WTC11 (cell line): Measurements from ENCODE around the gene ITPRID2. TPM values are rescaled to one million over a fixed set of nuclear protein-coding genes. Genes with fewer than 3 reads are reported as not detected.

Experiments
- ATAC-seq: fragments of 200-7000 bp; cut with Tn5 transposase; 2 replicates; pipeline ENCODE4 v1.10.0; 2021; ENCODE audit warnings: mild to moderate bottlenecking, moderate library complexity
- CTCF ChIA-PET: fragments of 300-600 bp; sonication (Branson Sonifier 250); formaldehyde crosslinking; loops from one replicate; lab custom pipeline; 2021; ENCODE audit warnings: antibody characterized with exemption; lab: Charles Lee
- POLR2A ChIA-PET: fragments of 350-600 bp; sonication (Branson Sonifier 250); formaldehyde crosslinking; loops from one replicate; lab custom pipeline; 2021; ENCODE audit warnings: antibody characterized with exemption; lab: Charles Lee
- DNase-seq: peaks from one replicate; pipeline ENCODE4 v3.0.0; 2021; ENCODE audit warnings: low spot score
- H3K27ac Mint-ChIP-seq: 2 replicates; pipeline ENCODE4 v1.8.0; 2021; ENCODE audit warnings: mixed read lengths
- H3K27me3 Mint-ChIP-seq: 2 replicates; pipeline ENCODE4 v1.8.0; 2021; ENCODE audit warnings: low read depth, mild to moderate bottlenecking, moderate library complexity, mixed read lengths
- H3K36me3 Mint-ChIP-seq: 2 replicates; pipeline ENCODE4 v1.8.0; 2021; ENCODE audit warnings: mixed read lengths
- H3K4me1 Mint-ChIP-seq: 2 replicates; pipeline ENCODE4 v1.8.0; 2022; ENCODE audit warnings: mixed read lengths
- H3K4me3 Mint-ChIP-seq: 2 replicates; pipeline ENCODE4 v1.8.0; 2021; ENCODE audit warnings: mild to moderate bottlenecking, moderate library complexity, mixed read lengths
- H3K9me3 Mint-ChIP-seq: 2 replicates; pipeline ENCODE4 v1.8.0; 2021; ENCODE audit warnings: mixed read lengths
- CREM ChIP-seq: sonication (generic); formaldehyde crosslinking; IDR thresholded peaks from 2 replicates; pipeline ENCODE4 v1.8.1; 2022; ENCODE audit warnings: mild to moderate bottlenecking, missing genetic modification reagents, moderate library complexity
- ELF4 ChIP-seq: sonication (generic); formaldehyde crosslinking; IDR thresholded peaks from 2 replicates; pipeline ENCODE4 v1.8.1; 2022; ENCODE audit warnings: low read depth, mild to moderate bottlenecking, moderate library complexity, missing genetic modification reagents
- FOXP1 ChIP-seq: sonication (generic); formaldehyde crosslinking; IDR thresholded peaks from 2 replicates; pipeline ENCODE4 v1.8.0; 2022; ENCODE audit warnings: missing genetic modification reagents, mild to moderate bottlenecking, moderate library complexity, borderline replicate concordance
- GABPB1 ChIP-seq: sonication (generic); formaldehyde crosslinking; IDR thresholded peaks from 2 replicates; pipeline ENCODE4 v1.8.1; 2023; ENCODE audit warnings: mild to moderate bottlenecking, missing genetic modification reagents
- NFATC4 ChIP-seq: fragments of 250-450 bp; sonication (Bioruptor Pico); IDR thresholded peaks from 2 replicates; pipeline ENCODE4 v1.9.0; 2021; ENCODE audit warnings: mild to moderate bottlenecking
- NFYB ChIP-seq: sonication (generic); formaldehyde crosslinking; conservative IDR thresholded peaks from 2 replicates; pipeline ENCODE4 v1.8.0; 2022; ENCODE audit warnings: low read depth, missing genetic modification reagents
- NR3C1 ChIP-seq: sonication (generic); formaldehyde crosslinking; conservative IDR thresholded peaks from 2 replicates; pipeline ENCODE4 v1.8.1; 2023; ENCODE audit warnings: low read depth, mild to moderate bottlenecking, missing genetic modification reagents
- TEAD1 ChIP-seq: sonication (generic); formaldehyde crosslinking; IDR thresholded peaks from 2 replicates; pipeline ENCODE4 v1.8.0; 2022; ENCODE audit warnings: mild to moderate bottlenecking, missing genetic modification reagents
- ZNF121 ChIP-seq: sonication (generic); formaldehyde crosslinking; IDR thresholded peaks from 2 replicates; pipeline ENCODE4 v1.8.0; 2023; ENCODE audit warnings: missing genetic modification reagents
- ZNF396 ChIP-seq: fragments of 250-450 bp; sonication (Bioruptor Pico); IDR thresholded peaks from 2 replicates; pipeline ENCODE4 v1.8.0; 2021; ENCODE audit warnings: mild to moderate bottlenecking, moderate library complexity, borderline replicate concordance
- ZNF416 ChIP-seq: fragments of 250-450 bp; sonication (Bioruptor Pico); IDR thresholded peaks from 2 replicates; pipeline ENCODE4 v1.9.0; 2021; ENCODE audit warnings: mild to moderate bottlenecking, inconsistent platforms
- ZNF671 ChIP-seq: fragments of 250-450 bp; sonication (Bioruptor Pico); IDR thresholded peaks from 2 replicates; pipeline ENCODE4 v1.8.0; 2021; ENCODE audit warnings: mild to moderate bottlenecking
- total RNA-seq: library from RNA; stranded (reverse); gene quantifications from 3 replicates; pipeline ENCODE4 v1.2.3, GENCODE V29; 2021
- TF ChIP-seq, protein P1 (sequence below): fragments of 250-450 bp; sonication (Bioruptor Pico); IDR thresholded peaks from 2 replicates; pipeline ENCODE4 v1.9.0; 2021; ENCODE audit warnings: mild to moderate bottlenecking
- TF ChIP-seq, protein P2 (sequence below): sonication (generic); formaldehyde crosslinking; conservative IDR thresholded peaks from 2 replicates; pipeline ENCODE4 v1.8.1; 2023; ENCODE audit warnings: mild to moderate bottlenecking, low read depth, missing genetic modification reagents, moderate library complexity
- TF ChIP-seq, protein P3 (sequence below): fragments of 250-450 bp; sonication (Bioruptor Pico); IDR thresholded peaks from 2 replicates; pipeline ENCODE4 v1.9.0; 2021; ENCODE audit warnings: mild to moderate bottlenecking, borderline replicate concordance
- TF ChIP-seq, protein P4 (sequence below): sonication (generic); formaldehyde crosslinking; IDR thresholded peaks from 2 replicates; pipeline ENCODE4 v1.8.1; 2022; ENCODE audit warnings: low read depth, mild to moderate bottlenecking, moderate library complexity, missing genetic modification reagents, borderline replicate concordance
- TF ChIP-seq, protein P5 (sequence below): sonication (generic); formaldehyde crosslinking; IDR thresholded peaks from 2 replicates; pipeline ENCODE4 v1.8.1; 2022; ENCODE audit warnings: missing genetic modification reagents, borderline replicate concordance
- TF ChIP-seq, protein P6 (sequence below): fragments of 200-600 bp; IDR thresholded peaks from 2 replicates; pipeline ENCODE4 v1.8.0; 2022; ENCODE audit warnings: antibody characterized with exemption
- TF ChIP-seq, protein P7 (sequence below): fragments of 250-450 bp; sonication (Bioruptor Pico); conservative IDR thresholded peaks from 2 replicates; pipeline ENCODE4 v1.9.0; 2021; ENCODE audit warnings: mild to moderate bottlenecking

Gene ITPRID2
- total RNA-seq, 1 experiment from 2014 or later, result 19.4 TPM

DNA sequence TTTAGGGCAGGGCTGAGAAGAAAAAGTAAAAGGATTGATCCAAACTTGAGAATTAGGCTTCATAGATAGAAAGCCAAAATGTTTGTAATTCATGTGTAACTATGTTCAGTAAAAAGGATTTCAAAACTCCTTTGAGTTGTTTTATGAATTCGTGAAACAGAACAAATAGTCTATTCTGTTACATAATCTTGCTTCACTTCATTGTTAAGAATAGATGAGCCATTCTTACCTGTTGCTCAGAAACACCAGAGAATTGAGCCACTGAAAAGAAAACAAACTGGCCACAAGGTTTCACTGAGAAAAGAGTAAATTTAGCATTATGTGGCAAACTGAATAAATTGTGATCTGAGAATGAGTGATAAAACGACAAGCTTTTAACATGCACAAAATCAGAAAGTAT is 4.5 kb upstream of the ITPRID2 start (continued):
- TF ChIP-seq, protein P1, sequence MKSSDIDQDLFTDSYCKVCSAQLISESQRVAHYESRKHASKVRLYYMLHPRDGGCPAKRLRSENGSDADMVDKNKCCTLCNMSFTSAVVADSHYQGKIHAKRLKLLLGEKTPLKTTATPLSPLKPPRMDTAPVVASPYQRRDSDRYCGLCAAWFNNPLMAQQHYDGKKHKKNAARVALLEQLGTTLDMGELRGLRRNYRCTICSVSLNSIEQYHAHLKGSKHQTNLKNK (CRISPR knock-in tag), result no peak
- no peak for TF ChIP-seq NFYB (CRISPR knock-in tag)
- TF ChIP-seq, all 79 proteins: peak for 0

DNA sequence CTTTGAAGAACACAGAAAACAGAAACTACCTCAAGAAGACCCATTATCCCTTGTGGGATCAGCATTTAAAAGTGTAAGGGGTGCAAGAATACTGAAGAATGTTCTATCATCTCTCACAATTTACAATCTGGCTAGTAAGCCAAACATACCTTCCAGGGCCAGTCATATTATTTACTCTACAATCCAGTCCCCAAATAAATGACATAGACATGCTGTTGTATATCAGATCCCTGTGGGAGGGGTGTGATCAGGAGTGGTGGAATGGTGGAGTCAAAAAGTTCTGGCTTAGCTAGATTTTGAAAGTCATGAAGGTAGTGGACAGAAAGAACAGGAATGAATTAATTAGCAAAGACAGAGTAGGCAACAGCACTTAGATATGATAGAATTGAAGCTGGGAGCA is 1.8 kb upstream of the ITPRID2 start:
- ChIA-PET CTCF (interaction anchor here (1.0 kb wide), 1 partner anchor 14 kb away, joined by 3 read pairs; no protein-coding TSS in a partner anchor), POLR2A (interaction anchor here (0.6 kb wide), 1 partner anchor 282 kb away, joined by 3 read pairs; no protein-coding TSS in a partner anchor)
- TF ChIP-seq CREM (no peak), ELF4 (CRISPR knock-in tag) (no peak), GABPB1 (CRISPR knock-in tag) (no peak), NFATC4 (CRISPR knock-in tag) (no peak), ZNF671 (CRISPR knock-in tag) (no peak)
- TF ChIP-seq, protein P2, sequence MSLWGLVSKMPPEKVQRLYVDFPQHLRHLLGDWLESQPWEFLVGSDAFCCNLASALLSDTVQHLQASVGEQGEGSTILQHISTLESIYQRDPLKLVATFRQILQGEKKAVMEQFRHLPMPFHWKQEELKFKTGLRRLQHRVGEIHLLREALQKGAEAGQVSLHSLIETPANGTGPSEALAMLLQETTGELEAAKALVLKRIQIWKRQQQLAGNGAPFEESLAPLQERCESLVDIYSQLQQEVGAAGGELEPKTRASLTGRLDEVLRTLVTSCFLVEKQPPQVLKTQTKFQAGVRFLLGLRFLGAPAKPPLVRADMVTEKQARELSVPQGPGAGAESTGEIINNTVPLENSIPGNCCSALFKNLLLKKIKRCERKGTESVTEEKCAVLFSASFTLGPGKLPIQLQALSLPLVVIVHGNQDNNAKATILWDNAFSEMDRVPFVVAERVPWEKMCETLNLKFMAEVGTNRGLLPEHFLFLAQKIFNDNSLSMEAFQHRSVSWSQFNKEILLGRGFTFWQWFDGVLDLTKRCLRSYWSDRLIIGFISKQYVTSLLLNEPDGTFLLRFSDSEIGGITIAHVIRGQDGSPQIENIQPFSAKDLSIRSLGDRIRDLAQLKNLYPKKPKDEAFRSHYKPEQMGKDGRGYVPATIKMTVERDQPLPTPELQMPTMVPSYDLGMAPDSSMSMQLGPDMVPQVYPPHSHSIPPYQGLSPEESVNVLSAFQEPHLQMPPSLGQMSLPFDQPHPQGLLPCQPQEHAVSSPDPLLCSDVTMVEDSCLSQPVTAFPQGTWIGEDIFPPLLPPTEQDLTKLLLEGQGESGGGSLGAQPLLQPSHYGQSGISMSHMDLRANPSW (CRISPR knock-in tag), result no peak
- ATAC-seq (no peak), DNase-seq (no peak)
- Mint-ChIP-seq H3K27ac (no peak overlapping the region), H3K9me3 (no peaks in the 10 kb centered on the region), H3K36me3 (no peaks in the 10 kb centered on the region), H3K27me3 (peaks cover 9% of the 10 kb centered on the region), H3K4me3 (no peak overlapping the region), H3K4me1 (peaks cover 22% of the 10 kb centered on the region)

DNA sequence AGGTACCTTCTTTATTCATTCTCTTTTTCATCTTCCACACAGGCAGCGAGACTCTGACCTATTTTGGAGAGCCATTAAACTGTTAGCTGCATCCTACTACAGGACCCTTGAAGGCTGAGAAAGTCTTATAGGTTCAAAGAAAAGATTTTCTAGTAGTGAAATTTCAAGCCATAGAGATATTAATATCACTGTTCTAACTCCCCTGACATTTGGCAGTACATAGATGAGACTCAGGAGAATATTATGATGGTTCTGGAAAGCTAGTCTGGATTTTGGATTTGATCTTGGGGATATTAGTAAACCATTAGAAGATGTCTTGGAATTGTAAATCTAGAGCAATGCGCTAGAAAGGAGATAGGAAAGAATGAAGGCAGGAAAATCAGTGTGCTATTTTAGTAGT is 1.3 kb upstream of the ITPRID2 start:
- ChIA-PET CTCF (interaction anchor here (1.0 kb wide), 1 partner anchor 14 kb away, joined by 3 read pairs; no protein-coding TSS in a partner anchor), POLR2A (no interaction called here)
- H3K27ac Mint-ChIP-seq, result no peak overlapping the region
- ATAC-seq, result no peak
- no peak for DNase-seq
- no peak overlapping the region for H3K4me3 Mint-ChIP-seq
- H3K9me3 Mint-ChIP-seq, result no peaks in the 10 kb centered on the region
- no peaks in the 10 kb centered on the region for H3K36me3 Mint-ChIP-seq
- peaks cover 9% of the 10 kb centered on the region for H3K27me3 Mint-ChIP-seq
- H3K4me1 Mint-ChIP-seq, result peaks cover 22% of the 10 kb centered on the region
- TF ChIP-seq NR3C1 (CRISPR knock-in tag) (no peak), ZNF121 (CRISPR knock-in tag) (no peak), TEAD1 (CRISPR knock-in tag) (no peak), ZNF671 (CRISPR knock-in tag) (no peak), FOXP1 (CRISPR knock-in tag) (no peak), ZNF396 (CRISPR knock-in tag) (no peak), ZNF416 (CRISPR knock-in tag) (no peak)
- TF ChIP-seq, protein P3, sequence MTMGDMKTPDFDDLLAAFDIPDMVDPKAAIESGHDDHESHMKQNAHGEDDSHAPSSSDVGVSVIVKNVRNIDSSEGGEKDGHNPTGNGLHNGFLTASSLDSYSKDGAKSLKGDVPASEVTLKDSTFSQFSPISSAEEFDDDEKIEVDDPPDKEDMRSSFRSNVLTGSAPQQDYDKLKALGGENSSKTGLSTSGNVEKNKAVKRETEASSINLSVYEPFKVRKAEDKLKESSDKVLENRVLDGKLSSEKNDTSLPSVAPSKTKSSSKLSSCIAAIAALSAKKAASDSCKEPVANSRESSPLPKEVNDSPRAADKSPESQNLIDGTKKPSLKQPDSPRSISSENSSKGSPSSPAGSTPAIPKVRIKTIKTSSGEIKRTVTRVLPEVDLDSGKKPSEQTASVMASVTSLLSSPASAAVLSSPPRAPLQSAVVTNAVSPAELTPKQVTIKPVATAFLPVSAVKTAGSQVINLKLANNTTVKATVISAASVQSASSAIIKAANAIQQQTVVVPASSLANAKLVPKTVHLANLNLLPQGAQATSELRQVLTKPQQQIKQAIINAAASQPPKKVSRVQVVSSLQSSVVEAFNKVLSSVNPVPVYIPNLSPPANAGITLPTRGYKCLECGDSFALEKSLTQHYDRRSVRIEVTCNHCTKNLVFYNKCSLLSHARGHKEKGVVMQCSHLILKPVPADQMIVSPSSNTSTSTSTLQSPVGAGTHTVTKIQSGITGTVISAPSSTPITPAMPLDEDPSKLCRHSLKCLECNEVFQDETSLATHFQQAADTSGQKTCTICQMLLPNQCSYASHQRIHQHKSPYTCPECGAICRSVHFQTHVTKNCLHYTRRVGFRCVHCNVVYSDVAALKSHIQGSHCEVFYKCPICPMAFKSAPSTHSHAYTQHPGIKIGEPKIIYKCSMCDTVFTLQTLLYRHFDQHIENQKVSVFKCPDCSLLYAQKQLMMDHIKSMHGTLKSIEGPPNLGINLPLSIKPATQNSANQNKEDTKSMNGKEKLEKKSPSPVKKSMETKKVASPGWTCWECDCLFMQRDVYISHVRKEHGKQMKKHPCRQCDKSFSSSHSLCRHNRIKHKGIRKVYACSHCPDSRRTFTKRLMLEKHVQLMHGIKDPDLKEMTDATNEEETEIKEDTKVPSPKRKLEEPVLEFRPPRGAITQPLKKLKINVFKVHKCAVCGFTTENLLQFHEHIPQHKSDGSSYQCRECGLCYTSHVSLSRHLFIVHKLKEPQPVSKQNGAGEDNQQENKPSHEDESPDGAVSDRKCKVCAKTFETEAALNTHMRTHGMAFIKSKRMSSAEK (CRISPR knock-in tag), result no peak
- TF ChIP-seq, protein P4, sequence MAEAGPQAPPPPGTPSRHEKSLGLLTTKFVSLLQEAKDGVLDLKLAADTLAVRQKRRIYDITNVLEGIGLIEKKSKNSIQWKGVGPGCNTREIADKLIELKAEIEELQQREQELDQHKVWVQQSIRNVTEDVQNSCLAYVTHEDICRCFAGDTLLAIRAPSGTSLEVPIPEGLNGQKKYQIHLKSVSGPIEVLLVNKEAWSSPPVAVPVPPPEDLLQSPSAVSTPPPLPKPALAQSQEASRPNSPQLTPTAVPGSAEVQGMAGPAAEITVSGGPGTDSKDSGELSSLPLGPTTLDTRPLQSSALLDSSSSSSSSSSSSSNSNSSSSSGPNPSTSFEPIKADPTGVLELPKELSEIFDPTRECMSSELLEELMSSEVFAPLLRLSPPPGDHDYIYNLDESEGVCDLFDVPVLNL, result no peak
- TF ChIP-seq, protein P5, sequence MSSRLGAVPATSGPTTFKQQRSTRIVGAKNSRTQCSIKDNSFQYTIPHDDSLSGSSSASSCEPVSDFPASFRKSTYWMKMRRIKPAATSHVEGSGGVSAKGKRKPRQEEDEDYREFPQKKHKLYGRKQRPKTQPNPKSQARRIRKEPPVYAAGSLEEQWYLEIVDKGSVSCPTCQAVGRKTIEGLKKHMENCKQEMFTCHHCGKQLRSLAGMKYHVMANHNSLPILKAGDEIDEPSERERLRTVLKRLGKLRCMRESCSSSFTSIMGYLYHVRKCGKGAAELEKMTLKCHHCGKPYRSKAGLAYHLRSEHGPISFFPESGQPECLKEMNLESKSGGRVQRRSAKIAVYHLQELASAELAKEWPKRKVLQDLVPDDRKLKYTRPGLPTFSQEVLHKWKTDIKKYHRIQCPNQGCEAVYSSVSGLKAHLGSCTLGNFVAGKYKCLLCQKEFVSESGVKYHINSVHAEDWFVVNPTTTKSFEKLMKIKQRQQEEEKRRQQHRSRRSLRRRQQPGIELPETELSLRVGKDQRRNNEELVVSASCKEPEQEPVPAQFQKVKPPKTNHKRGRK (CRISPR knock-in tag), result no peak
- TF ChIP-seq, protein P6, sequence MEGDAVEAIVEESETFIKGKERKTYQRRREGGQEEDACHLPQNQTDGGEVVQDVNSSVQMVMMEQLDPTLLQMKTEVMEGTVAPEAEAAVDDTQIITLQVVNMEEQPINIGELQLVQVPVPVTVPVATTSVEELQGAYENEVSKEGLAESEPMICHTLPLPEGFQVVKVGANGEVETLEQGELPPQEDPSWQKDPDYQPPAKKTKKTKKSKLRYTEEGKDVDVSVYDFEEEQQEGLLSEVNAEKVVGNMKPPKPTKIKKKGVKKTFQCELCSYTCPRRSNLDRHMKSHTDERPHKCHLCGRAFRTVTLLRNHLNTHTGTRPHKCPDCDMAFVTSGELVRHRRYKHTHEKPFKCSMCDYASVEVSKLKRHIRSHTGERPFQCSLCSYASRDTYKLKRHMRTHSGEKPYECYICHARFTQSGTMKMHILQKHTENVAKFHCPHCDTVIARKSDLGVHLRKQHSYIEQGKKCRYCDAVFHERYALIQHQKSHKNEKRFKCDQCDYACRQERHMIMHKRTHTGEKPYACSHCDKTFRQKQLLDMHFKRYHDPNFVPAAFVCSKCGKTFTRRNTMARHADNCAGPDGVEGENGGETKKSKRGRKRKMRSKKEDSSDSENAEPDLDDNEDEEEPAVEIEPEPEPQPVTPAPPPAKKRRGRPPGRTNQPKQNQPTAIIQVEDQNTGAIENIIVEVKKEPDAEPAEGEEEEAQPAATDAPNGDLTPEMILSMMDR, result no peak
- TF ChIP-seq, protein P7, sequence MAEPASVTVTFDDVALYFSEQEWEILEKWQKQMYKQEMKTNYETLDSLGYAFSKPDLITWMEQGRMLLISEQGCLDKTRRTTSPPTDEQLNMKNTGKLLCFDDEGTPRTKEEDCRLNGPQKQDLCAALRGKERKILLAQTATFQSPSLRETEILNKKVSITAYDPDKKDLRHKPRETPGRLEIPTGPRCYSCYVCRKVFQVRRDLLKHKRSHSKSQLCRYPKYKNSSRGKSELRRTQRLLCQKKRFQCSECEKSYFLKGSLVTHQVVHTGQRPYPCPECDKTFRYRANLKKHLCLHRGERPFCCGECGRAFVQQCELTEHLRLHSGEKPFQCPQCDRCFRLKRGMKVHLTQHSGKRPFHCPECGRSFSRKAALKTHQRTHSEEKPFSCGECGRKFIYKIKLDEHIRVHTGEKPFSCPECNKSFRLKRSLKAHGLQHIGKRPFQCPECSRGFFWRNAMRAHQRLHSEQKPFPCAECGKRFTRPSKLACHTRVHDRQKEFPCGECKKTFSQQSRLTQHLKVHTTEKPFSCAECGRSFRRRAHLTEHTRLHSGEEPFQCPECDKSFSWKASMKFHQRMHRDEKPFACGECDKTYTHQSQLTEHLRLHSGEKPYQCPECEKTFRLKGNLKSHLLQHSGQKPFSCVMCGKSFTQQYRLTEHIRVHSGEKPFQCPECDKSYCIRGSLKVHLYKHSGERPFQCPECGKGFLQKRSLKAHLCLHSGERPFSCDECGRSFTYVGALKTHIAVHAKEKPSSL (CRISPR knock-in tag), result no peak
